Loucy (cell line): ENCODE results near the gene UQCRC1.

Experiments used
- H2AFZ ChIP-seq: fragments of 200-600 bp; sonication (generic); 2 replicates; pipeline ENCODE4 v1.6.0; 2016; ENCODE audit warnings: antibody characterized with exemption, mild to moderate bottlenecking, low read length, moderate library complexity
- H3F3A ChIP-seq: fragments of 200-600 bp; 2 replicates; pipeline ENCODE4 v1.6.0; 2016; ENCODE audit warnings: antibody characterized with exemption, low read depth, mild to moderate bottlenecking
- H3K27me3 ChIP-seq: fragments of 200-600 bp; sonication (generic); 2 replicates; pipeline ENCODE4 v1.6.1; 2014; ENCODE audit warnings: low read length, mild to moderate bottlenecking; ENCODE audit not compliant: insufficient read depth, poor library complexity, severe bottlenecking
- H3K36me3 ChIP-seq: fragments of 200-600 bp; sonication (generic); 2 replicates; pipeline ENCODE4 v1.6.1; 2016; ENCODE audit warnings: low read length; ENCODE audit not compliant: insufficient read depth
- H3K4me1 ChIP-seq: fragments of 200-600 bp; sonication (generic); 2 replicates; pipeline ENCODE4 v1.5.1; 2014; ENCODE audit warnings: low read length, mild to moderate bottlenecking; ENCODE audit not compliant: insufficient read depth, poor library complexity, severe bottlenecking
- H3K4me2 ChIP-seq: fragments of 200-600 bp; sonication (generic); 2 replicates; pipeline ENCODE4 v1.6.0; 2014; ENCODE audit warnings: antibody characterized with exemption, low read length, low read depth, mild to moderate bottlenecking; ENCODE audit not compliant: poor library complexity, severe bottlenecking
- H3K4me3 ChIP-seq: fragments of 200-600 bp; sonication (generic); 2 replicates; pipeline ENCODE4 v1.5.1; 2014; ENCODE audit warnings: low read length, mild to moderate bottlenecking, mixed read lengths; ENCODE audit not compliant: poor library complexity, severe bottlenecking
- H3K79me2 ChIP-seq: fragments of 200-600 bp; sonication (generic); 2 replicates; pipeline ENCODE4 v1.6.1; 2014; ENCODE audit warnings: low read length; ENCODE audit not compliant: insufficient read depth
- H3K9ac ChIP-seq: fragments of 200-600 bp; sonication (generic); 2 replicates; pipeline ENCODE4 v1.6.0; 2014; ENCODE audit warnings: mild to moderate bottlenecking, low read depth, low read length, moderate library complexity; ENCODE audit not compliant: poor library complexity, severe bottlenecking
- H3K9me2 ChIP-seq: fragments of 200-600 bp; sonication (generic); replicated peaks from 2 replicates; pipeline ENCODE4 v1.6.1; 2016; ENCODE audit warnings: low read depth, low read length, mixed read lengths
- H3K9me3 ChIP-seq: fragments of 200-600 bp; sonication (generic); 2 replicates; pipeline ENCODE4 v1.6.1; 2014; ENCODE audit warnings: mild to moderate bottlenecking, antibody characterized with exemption, low read length, low read depth; ENCODE audit not compliant: insufficient read depth
- H4K20me1 ChIP-seq: fragments of 200-600 bp; sonication (generic); 2 replicates; pipeline ENCODE4 v1.6.0; 2014; ENCODE audit warnings: antibody characterized with exemption, low read length, mild to moderate bottlenecking; ENCODE audit not compliant: insufficient read depth, poor library complexity, severe bottlenecking
- EZH2phosphoT487 ChIP-seq: fragments of 200-600 bp; IDR thresholded peaks from 2 replicates; pipeline ENCODE4 v1.6.1; 2018; ENCODE audit warnings: antibody characterized with exemption, mild to moderate bottlenecking, moderate library complexity, borderline replicate concordance
- TF ChIP-seq, protein P1 (sequence below): fragments of 200-600 bp; sonication (generic); conservative IDR thresholded peaks from 2 replicates; pipeline ENCODE4 v1.5.1; 2014; ENCODE audit warnings: mild to moderate bottlenecking, antibody characterized with exemption, low read length

UQCRC1 gene

DNA sequence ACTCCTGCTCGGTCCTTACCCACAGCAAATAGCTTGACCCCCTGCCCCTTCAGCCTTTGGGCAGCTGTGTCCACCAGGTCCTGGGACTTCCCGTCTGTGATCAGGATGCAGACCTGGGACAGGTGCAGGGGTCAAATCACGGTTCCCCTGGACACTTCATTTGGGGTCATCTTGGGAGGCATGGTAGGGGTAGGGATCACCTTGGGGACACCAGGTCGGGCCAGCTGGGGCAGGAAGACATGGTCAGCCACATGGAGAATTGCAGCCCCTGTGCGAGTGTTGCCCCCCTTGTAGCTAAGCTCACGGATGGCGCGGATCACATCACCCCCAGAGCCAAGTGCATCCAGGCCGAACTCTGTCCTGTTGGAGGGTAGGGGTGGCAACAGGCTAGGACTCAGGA lies 16.1 kb downstream of the UQCRC1 start:
- Histone ChIP-seq H3K79me2 (no peaks in the 10 kb centered on the region), H3K4me2 (no peak overlapping the region), H3K9me3 (no peaks in the 10 kb centered on the region), H4K20me1 (no peaks in the 10 kb centered on the region), H3K27me3 (no peaks in the 10 kb centered on the region), H3K36me3 (peaks cover 4% of the 10 kb centered on the region; the same call in 1 of the 2 replicates), H3K4me1 (no peaks in the 10 kb centered on the region), H3K4me3 (no peak overlapping the region), H3F3A (no peaks in the 10 kb centered on the region), H2AFZ (no peak overlapping the region), H3K9ac (no peak overlapping the region), H3K9me2 (no peaks in the 10 kb centered on the region)
- TF ChIP-seq EZH2phosphoT487, result no peak
- TF ChIP-seq, protein P1, sequence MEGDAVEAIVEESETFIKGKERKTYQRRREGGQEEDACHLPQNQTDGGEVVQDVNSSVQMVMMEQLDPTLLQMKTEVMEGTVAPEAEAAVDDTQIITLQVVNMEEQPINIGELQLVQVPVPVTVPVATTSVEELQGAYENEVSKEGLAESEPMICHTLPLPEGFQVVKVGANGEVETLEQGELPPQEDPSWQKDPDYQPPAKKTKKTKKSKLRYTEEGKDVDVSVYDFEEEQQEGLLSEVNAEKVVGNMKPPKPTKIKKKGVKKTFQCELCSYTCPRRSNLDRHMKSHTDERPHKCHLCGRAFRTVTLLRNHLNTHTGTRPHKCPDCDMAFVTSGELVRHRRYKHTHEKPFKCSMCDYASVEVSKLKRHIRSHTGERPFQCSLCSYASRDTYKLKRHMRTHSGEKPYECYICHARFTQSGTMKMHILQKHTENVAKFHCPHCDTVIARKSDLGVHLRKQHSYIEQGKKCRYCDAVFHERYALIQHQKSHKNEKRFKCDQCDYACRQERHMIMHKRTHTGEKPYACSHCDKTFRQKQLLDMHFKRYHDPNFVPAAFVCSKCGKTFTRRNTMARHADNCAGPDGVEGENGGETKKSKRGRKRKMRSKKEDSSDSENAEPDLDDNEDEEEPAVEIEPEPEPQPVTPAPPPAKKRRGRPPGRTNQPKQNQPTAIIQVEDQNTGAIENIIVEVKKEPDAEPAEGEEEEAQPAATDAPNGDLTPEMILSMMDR, result no peak

DNA sequence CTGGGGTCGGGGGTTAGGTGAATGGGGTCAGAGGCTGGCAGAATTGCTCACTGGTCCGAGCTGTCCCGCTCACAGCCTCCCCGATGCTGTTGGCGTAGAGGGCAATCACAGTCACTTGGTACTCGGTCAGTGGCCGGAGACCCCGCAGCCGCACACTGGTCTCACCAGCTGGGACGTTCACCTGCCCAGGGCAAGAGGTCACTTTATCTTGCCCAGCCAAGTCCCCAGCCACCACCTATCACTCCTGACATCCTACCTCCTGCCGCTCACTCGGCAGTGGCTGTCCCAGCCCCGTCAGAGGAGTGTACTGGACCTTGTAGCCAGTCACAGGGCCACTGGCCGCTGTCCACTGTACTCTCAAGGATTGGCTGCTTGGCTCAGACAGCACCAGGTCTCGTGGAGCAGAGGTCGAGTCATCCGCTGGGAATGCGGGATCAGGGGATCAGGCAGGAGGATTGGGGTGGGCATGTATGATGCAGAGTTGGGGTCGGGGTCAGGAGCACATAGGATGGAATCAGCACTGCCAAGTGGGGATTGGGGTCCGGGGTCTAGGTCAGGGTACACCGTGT lies 16.8 kb downstream of the UQCRC1 start:
- H2AFZ ChIP-seq, result no peak overlapping the region
- H3K4me2 ChIP-seq, result no peak overlapping the region
- H4K20me1 ChIP-seq, result no peaks in the 10 kb centered on the region
- no peaks in the 10 kb centered on the region for H3K27me3 ChIP-seq
- H3K9me2 ChIP-seq, result no peaks in the 10 kb centered on the region
- H3K4me1 ChIP-seq, result no peaks in the 10 kb centered on the region
- H3K79me2 ChIP-seq, result no peaks in the 10 kb centered on the region
- no peak overlapping the region for H3K4me3 ChIP-seq
- TF ChIP-seq EZH2phosphoT487, result no peak
- TF ChIP-seq, protein P1, result no peak
- H3K9ac ChIP-seq, result no peak overlapping the region
- H3K36me3 ChIP-seq, result no peaks in the 10 kb centered on the region
- H3K9me3 ChIP-seq, result no peaks in the 10 kb centered on the region
- no peaks in the 10 kb centered on the region for H3F3A ChIP-seq

DNA sequence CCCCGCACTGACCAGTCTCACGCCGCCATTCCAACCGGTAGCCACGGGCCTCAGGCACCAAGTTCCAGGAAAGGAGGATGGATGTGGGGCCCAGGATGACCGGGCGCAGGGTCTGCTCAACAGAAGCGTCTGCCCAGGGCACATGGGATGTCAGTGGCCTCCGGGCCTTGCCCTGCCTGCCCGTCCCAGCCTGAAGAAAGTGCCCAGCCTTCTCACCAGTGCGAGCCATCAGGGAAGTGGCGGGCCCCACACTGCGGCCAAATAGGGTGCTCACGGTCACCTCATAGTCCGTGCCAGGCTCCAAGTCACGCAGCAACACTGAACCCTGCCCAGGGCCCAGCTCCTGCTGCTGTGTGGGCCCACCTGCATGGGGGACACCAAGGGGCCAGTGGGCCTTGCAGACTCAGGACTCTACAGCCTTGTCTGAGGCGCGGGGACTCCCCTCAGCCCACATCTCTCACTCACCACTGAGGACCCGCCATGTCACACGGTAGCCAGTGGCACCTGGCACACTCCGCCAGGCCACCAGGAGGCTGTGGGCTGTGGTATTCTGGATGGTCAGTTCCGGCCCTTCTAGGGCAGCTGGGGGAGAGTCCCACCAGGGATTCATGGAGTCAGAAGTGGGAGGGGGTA lies 17.4 kb downstream of the UQCRC1 start:
- H3K36me3 ChIP-seq, result no peaks in the 10 kb centered on the region
- H3K4me3 ChIP-seq, result no peak overlapping the region
- H2AFZ ChIP-seq, result no peak overlapping the region
- no peaks in the 10 kb centered on the region for H3F3A ChIP-seq
- no peak overlapping the region for H3K9ac ChIP-seq
- H3K9me2 ChIP-seq, result no peaks in the 10 kb centered on the region
- no peaks in the 10 kb centered on the region for H3K27me3 ChIP-seq
- H3K4me2 ChIP-seq, result no peak overlapping the region
- no peak for TF ChIP-seq EZH2phosphoT487
- TF ChIP-seq, protein P1, result no peak
- no peaks in the 10 kb centered on the region for H3K4me1 ChIP-seq
- H3K79me2 ChIP-seq, result no peaks in the 10 kb centered on the region
- H3K9me3 ChIP-seq, result no peaks in the 10 kb centered on the region
- no peaks in the 10 kb centered on the region for H4K20me1 ChIP-seq
